ENCODE results near the gene NR6A1. TPM values are rescaled to one million over a fixed set of nuclear protein-coding genes. Genes with fewer than 3 reads are reported as not detected.

Gene NR6A1
- total RNA-seq, 1 experiment from 2014 or later: 99.3 TPM

DNA sequence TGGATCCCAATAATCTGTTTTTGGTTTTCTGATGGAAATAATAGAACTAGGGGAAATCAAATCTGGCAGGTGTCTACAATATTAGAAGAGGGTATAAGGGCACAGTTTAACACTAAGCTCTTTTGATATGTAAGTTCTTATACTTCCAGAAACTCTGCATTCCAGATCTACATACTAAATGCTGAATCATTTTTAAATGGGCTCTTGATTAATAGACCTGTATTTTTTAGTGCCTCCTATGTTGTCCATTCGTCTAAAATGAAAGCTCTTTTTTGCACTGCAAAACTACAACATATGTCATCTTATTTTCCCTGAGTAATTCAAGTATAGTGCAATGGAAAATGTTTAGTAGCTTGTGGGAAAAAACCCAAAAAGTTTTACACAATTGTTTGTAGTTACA lies 44.2 kb downstream of the NR6A1 start:
- no peak overlapping the region for H3K4me2 ChIP-seq (ENCODE audit: insufficient read depth, insufficient read length, low read length)
- H3K9ac ChIP-seq (ENCODE audit: extremely low read depth, insufficient read length, low read length): no peak overlapping the region
- H3K23me2 ChIP-seq (ENCODE audit: insufficient read length, low read depth, low read length, poor library complexity, severe bottlenecking): no peaks in the 10 kb centered on the region
- peaks cover 2% of the 10 kb centered on the region for H3K79me1 ChIP-seq (ENCODE audit: insufficient read depth, low read depth, low read length, poor library complexity, severe bottlenecking)
- no peak overlapping the region for H3K14ac ChIP-seq (ENCODE audit: insufficient read depth, low read length)
- H2BK15ac ChIP-seq (ENCODE audit: low read depth, low read length): no peak overlapping the region
- peaks cover 2% of the 10 kb centered on the region; the same call in 1 of the 2 replicates for H3K4me1 ChIP-seq (ENCODE audit: insufficient read depth, low read length)
- H3K27ac ChIP-seq (ENCODE audit: insufficient read length, low read depth, low read length): no peak overlapping the region
- TF ChIP-seq, protein P1, sequence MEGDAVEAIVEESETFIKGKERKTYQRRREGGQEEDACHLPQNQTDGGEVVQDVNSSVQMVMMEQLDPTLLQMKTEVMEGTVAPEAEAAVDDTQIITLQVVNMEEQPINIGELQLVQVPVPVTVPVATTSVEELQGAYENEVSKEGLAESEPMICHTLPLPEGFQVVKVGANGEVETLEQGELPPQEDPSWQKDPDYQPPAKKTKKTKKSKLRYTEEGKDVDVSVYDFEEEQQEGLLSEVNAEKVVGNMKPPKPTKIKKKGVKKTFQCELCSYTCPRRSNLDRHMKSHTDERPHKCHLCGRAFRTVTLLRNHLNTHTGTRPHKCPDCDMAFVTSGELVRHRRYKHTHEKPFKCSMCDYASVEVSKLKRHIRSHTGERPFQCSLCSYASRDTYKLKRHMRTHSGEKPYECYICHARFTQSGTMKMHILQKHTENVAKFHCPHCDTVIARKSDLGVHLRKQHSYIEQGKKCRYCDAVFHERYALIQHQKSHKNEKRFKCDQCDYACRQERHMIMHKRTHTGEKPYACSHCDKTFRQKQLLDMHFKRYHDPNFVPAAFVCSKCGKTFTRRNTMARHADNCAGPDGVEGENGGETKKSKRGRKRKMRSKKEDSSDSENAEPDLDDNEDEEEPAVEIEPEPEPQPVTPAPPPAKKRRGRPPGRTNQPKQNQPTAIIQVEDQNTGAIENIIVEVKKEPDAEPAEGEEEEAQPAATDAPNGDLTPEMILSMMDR (conservative IDR thresholded peaks at IDR 0.05): no peak
- H4K20me1 ChIP-seq (ENCODE audit: control insufficient read depth, insufficient read depth, insufficient read length): peaks cover 2% of the 10 kb centered on the region
- H3K4ac ChIP-seq (ENCODE audit: low read depth, low read length): no peak overlapping the region
- H3K56ac ChIP-seq (ENCODE audit: insufficient read length, low read depth, low read length): no peak overlapping the region
- Mint-ChIP-seq H3K27ac (peak overlapping the region in 1 of 3 experiments; percentile 4; a peak in 3 of 7 replicates), H3K4me3 (no peak overlapping the region), H3K36me3 (ENCODE audit: insufficient read depth in 1 of 3, low read depth in 3 of 3) (peaks cover 11 to 17% (median 14%) of the 10 kb centered on the region in 3 experiments; a peak in 6 of 7 replicates), H3K9me3 (no peaks in the 10 kb centered on the region), H3K27me3 (ENCODE audit: low read depth) (no peaks in the 10 kb centered on the region), H3K4me1 (peaks cover 13 to 16% of the 10 kb centered on the region in 2 experiments; a peak in 2 of 4 replicates)
- H2AFZ ChIP-seq (ENCODE audit: low read length): no peak overlapping the region
- H3K9me3 ChIP-seq (ENCODE audit: control insufficient read depth, low read depth, low read length): no peaks in the 10 kb centered on the region
- H2AK5ac ChIP-seq (ENCODE audit: insufficient read length, low read length): no peak overlapping the region
- no peak overlapping the region for H4K8ac ChIP-seq (replicated peaks; ENCODE audit: insufficient read length, low read depth, low read length)
- H3K23ac ChIP-seq (ENCODE audit: insufficient read length, low read depth, low read length): no peak overlapping the region
- H3K27me3 ChIP-seq (ENCODE audit: insufficient read depth, low read length): no peaks in the 10 kb centered on the region
- no CpG with 5 or more reads among the region's 1 CpG for WGBS (ENCODE audit: extremely low coverage, insufficient read length, low lambda C conversion rate)
- no peaks in the 10 kb centered on the region for H3K79me2 ChIP-seq (ENCODE audit: insufficient read depth, low read length)
- H2BK120ac ChIP-seq (ENCODE audit: low read depth, low read length, poor library complexity, severe bottlenecking): no peak overlapping the region
- no peak overlapping the region for H4K5ac ChIP-seq (ENCODE audit: insufficient read length, low read depth, low read length)
- no peak overlapping the region for H2BK20ac ChIP-seq (ENCODE audit: low read depth, low read length, poor library complexity, severe bottlenecking)
- no peak overlapping the region for H2BK5ac ChIP-seq (ENCODE audit: insufficient read length, low read length)
- no peak overlapping the region for H2BK12ac ChIP-seq (ENCODE audit: insufficient read length, low read depth, low read length)
- DNase-seq: no peak
- H4K91ac ChIP-seq (ENCODE audit: insufficient read length, low read depth, low read length): no peak overlapping the region
- no peak overlapping the region for H3T11ph ChIP-seq (ENCODE audit: low read length)
- no peak overlapping the region for H3K18ac ChIP-seq (ENCODE audit: insufficient read length, low read depth, low read length)

All from H9 (cell line).